ENCODE data around the gene SLC9A7. TPM values are rescaled to one million over a fixed set of nuclear protein-coding genes. Genes with fewer than 3 reads are reported as not detected.
A peak's percentile ranks its signal among the peaks of the same experiment; 100 is the strongest.

SLC9A7 gene
- total RNA-seq, 1 donor from 2014 or later: 11.4 TPM

DNA sequence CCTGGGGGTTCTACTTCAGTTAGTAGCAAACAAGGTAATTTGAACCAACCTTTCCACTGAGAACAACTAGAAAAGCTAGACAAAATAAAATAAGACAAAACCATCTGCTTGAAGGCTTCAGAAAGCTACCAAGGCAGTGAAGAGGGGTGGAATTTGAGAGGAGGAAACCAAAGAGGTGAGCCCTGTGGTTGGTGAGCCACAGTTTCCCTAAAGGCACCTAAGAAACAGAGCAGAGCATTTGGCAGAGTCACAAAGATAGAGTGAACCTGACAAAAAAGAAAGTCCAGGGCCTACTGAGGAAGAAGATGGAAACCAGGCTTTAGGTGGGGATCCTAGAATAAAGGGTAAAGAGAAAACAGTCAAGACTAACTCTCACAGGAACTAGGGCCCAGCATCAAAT is 141.0 kb downstream of the SLC9A7 start:
- Mint-ChIP-seq H3K36me3 (ENCODE audit: low read depth, unreplicated experiment) (peaks cover 5% of the 10 kb centered on the region), H3K9me3 (ENCODE audit: unreplicated experiment) (no peaks in the 10 kb centered on the region), H3K4me1 (ENCODE audit: unreplicated experiment) (peaks cover 6% of the 10 kb centered on the region), H3K27me3 (ENCODE audit: unreplicated experiment) (no peaks in the 10 kb centered on the region), H3K27ac (ENCODE audit: unreplicated experiment) (no peak overlapping the region), H3K4me3 (ENCODE audit: unreplicated experiment) (no peak overlapping the region)
- TF ChIP-seq CTCF (IDR thresholded peaks at IDR 0.05; ENCODE audit: unreplicated experiment): no peak
- no peak for DNase-seq (ENCODE audit: low spot score)

GRCh38 chrX:46611658-46612362 is 147.1 kb downstream of the SLC9A7 start:
- no peak overlapping the region for H3K27ac Mint-ChIP-seq (ENCODE audit: unreplicated experiment)
- H3K27me3 Mint-ChIP-seq (ENCODE audit: unreplicated experiment): peaks cover 2% of the 10 kb centered on the region
- H3K36me3 Mint-ChIP-seq (ENCODE audit: low read depth, unreplicated experiment): no peaks in the 10 kb centered on the region

GRCh38 chrX:46610070-46610658 is 148.8 kb downstream of the SLC9A7 start:
- Mint-ChIP-seq H3K9me3 (ENCODE audit: unreplicated experiment) (no peaks in the 10 kb centered on the region), H3K27ac (ENCODE audit: unreplicated experiment) (no peak overlapping the region), H3K4me3 (ENCODE audit: unreplicated experiment) (no peak overlapping the region), H3K27me3 (ENCODE audit: unreplicated experiment) (peaks cover 7% of the 10 kb centered on the region), H3K4me1 (ENCODE audit: unreplicated experiment) (peaks cover 31% of the 10 kb centered on the region), H3K36me3 (ENCODE audit: low read depth, unreplicated experiment) (no peaks in the 10 kb centered on the region)
- DNase-seq (ENCODE audit: low spot score): no peak
- no peak for TF ChIP-seq CTCF (IDR thresholded peaks at IDR 0.05; ENCODE audit: unreplicated experiment)

More at GRCh38 chrX:46611658-46612362, 147.1 kb downstream of the SLC9A7 start:
- Mint-ChIP-seq H3K4me3 (ENCODE audit: unreplicated experiment) (no peak overlapping the region), H3K4me1 (ENCODE audit: unreplicated experiment) (peaks cover 22% of the 10 kb centered on the region), H3K9me3 (ENCODE audit: unreplicated experiment) (no peaks in the 10 kb centered on the region)
- no peak for TF ChIP-seq CTCF (IDR thresholded peaks at IDR 0.05; ENCODE audit: unreplicated experiment)
- no peak for DNase-seq (ENCODE audit: low spot score)

- H3K9me3 Mint-ChIP-seq (ENCODE audit: unreplicated experiment): no peaks in the 10 kb centered on the region
- peak overlapping the region; percentile 85 for H3K27ac Mint-ChIP-seq (ENCODE audit: unreplicated experiment)
- DNase-seq (ENCODE audit: low spot score): no peak
- H3K27me3 Mint-ChIP-seq (ENCODE audit: unreplicated experiment): peaks cover 7% of the 10 kb centered on the region
- no peaks in the 10 kb centered on the region for H3K36me3 Mint-ChIP-seq (ENCODE audit: low read depth, unreplicated experiment)
- peaks cover 39% of the 10 kb centered on the region for H3K4me1 Mint-ChIP-seq (ENCODE audit: unreplicated experiment)
- TF ChIP-seq CTCF (IDR thresholded peaks at IDR 0.05; ENCODE audit: unreplicated experiment): no peak
- peak overlapping the region; percentile 52 for H3K4me3 Mint-ChIP-seq (ENCODE audit: unreplicated experiment)
These were observed 151.0 kb downstream of the SLC9A7 start for GRCh38 chrX:46607916-46608315.

DNA sequence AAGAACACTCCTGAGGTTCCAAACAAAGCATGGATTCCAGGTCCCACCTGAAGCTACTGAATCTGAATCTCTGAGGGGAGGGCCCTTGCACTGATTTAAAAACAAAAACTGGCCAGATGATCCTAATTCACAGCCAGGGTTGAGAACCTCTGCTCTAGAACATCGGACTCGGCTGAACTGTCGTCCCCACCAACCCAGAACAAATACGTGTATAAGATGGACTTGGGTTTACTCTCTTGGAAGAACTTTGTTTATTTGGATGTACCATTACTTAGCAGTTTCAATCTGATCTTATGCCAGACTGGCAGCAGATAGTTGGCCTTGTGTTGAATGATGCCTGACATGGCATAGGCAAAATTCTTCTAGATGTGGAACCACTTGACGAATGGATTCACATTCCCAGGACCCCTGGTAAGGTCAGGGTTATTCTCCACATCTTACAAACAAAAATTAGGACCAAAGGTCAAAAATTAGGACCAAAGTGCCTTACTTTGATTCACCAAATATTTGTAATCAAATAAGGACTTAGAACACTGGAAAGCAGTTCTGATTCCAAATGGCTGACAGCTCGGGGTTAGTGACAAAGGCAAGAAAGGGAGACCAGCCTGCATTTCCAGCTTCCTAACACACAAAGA is 156.3 kb downstream of the SLC9A7 start:
- H3K36me3 Mint-ChIP-seq (ENCODE audit: low read depth, unreplicated experiment): peaks cover 3% of the 10 kb centered on the region
- H3K27me3 Mint-ChIP-seq (ENCODE audit: unreplicated experiment): peaks cover 5% of the 10 kb centered on the region
- peaks cover 55% of the 10 kb centered on the region for H3K4me1 Mint-ChIP-seq (ENCODE audit: unreplicated experiment)
- DNase-seq (ENCODE audit: low spot score): no peak
- no peaks in the 10 kb centered on the region for H3K9me3 Mint-ChIP-seq (ENCODE audit: unreplicated experiment)
- H3K27ac Mint-ChIP-seq (ENCODE audit: unreplicated experiment): peak overlapping the region; percentile 80
- TF ChIP-seq CTCF (IDR thresholded peaks at IDR 0.05; ENCODE audit: unreplicated experiment): no peak
- H3K4me3 Mint-ChIP-seq (ENCODE audit: unreplicated experiment): no peak overlapping the region
